A673 (cell line): Measurements from ENCODE around the gene COQ8A.

ENCODE experiments used
- EZH2 ChIP-seq: fragments of 200-600 bp; sonication (generic); IDR thresholded peaks from 2 replicates; pipeline ENCODE4 v1.6.1; 2017; ENCODE audit warnings: borderline replicate concordance, low read depth, mild to moderate bottlenecking, mixed read lengths, antibody characterized with exemption, low read length; ENCODE audit not compliant: poor library complexity, severe bottlenecking
- TF ChIP-seq, protein P1 (sequence below): fragments of 300-800, 200-600 bp; sonication (generic); conservative IDR thresholded peaks from 2 replicates; pipeline ENCODE4 v1.5.1; 2017; ENCODE audit warnings: low read depth, mild to moderate bottlenecking, antibody characterized with exemption, low read length, moderate library complexity, mixed read lengths

DNA sequence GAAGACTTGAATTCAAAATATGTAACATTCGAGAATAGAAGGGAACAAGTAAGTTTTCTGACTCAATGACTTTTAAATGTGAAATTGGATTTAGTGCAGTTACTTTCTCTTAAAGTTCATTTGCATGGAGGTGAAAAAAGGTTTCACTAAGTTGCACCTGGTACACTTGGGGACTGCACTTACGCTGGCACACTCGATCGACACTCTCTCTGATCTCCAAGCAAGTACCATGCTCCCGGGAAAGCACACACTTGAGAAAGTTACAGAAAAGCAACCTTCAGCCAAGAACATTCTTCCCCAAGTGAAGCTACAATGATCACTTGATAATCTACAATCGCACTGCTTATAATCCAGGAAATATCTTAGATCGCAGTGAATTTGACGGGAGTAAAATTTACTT lies 63.1 kb downstream of the COQ8A start:
- TF ChIP-seq, protein P1, sequence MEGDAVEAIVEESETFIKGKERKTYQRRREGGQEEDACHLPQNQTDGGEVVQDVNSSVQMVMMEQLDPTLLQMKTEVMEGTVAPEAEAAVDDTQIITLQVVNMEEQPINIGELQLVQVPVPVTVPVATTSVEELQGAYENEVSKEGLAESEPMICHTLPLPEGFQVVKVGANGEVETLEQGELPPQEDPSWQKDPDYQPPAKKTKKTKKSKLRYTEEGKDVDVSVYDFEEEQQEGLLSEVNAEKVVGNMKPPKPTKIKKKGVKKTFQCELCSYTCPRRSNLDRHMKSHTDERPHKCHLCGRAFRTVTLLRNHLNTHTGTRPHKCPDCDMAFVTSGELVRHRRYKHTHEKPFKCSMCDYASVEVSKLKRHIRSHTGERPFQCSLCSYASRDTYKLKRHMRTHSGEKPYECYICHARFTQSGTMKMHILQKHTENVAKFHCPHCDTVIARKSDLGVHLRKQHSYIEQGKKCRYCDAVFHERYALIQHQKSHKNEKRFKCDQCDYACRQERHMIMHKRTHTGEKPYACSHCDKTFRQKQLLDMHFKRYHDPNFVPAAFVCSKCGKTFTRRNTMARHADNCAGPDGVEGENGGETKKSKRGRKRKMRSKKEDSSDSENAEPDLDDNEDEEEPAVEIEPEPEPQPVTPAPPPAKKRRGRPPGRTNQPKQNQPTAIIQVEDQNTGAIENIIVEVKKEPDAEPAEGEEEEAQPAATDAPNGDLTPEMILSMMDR: no peak
- TF ChIP-seq EZH2: no peak
